GM18508 (cell line): ENCODE data around the gene PAIP2.
"Not testable (repeated sequence)": the region's sequence is repeated elsewhere in the genome, so short reads cannot be mapped to it uniquely, and the experiment has no call there.

ENCODE experiments used
- ATAC-seq: cut with Tn5 transposase; IDR thresholded peaks from one replicate; pipeline ENCODE4 v1.9.1; 2021; ENCODE audit warnings: moderate number of reproducible peaks; ENCODE audit not compliant: insufficient read depth, unreplicated experiment

PAIP2 gene

DNA sequence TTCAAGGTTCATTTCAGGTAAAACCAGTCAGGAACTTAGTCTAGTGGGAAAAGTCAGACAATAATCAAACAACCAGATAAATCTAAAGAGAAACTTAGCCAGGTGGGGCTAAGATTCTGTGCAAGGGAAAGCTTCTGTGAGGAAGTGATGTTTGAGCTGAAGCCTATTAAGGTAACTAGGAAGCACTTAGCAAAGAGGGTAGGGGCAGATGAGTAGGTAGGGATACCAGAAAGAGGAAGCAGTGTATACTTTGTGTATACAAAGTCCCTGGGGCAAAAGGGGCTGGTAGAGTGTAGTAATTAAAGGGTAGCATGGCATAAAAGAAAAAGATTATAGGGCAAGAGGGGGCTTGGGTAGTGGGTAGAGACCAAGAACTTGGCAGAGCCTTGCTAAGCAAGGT lies 65.9 kb downstream of the PAIP2 start:
- ATAC-seq = no peak

DNA sequence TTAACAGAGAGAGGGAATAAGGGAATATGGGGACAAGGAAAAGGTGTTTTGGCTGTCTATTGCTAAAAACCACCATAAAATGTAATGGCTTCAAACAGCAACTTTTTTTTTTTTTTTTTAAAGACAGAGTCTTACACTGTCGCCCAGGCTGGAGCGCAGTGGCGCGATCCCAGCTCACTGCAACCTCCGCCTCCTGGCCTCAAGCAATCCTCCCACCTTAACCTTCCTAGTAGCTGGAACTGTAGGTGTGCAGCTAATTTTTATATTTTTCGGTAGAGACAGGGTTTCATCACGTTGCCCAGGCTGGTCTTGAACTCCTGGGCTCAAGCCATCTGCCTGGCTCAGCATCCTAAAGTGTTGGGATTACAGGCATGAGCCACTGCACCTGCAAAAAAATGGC lies 66.5 kb downstream of the PAIP2 start:
- no peak for ATAC-seq

DNA sequence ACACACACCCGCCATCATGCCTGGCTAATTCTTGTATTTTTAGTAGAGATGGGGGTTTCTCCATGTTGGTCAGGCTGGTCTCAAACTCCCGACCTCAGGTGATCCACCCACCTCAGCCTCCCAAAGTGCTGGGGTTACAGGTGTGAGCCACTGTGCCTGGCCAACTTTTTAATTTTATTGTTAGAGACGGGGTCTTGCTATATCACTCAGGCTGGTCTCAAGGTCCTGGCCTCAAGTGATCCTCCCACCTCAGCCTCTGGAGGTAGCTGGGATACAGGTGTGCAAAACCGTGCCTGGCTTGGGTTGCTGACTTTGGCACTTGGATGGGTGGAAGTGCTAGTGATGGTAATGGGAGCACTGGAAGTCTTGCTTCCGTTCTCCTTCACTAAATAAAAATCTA lies 67.5 kb downstream of the PAIP2 start:
- ATAC-seq = not testable (repeated sequence)

DNA sequence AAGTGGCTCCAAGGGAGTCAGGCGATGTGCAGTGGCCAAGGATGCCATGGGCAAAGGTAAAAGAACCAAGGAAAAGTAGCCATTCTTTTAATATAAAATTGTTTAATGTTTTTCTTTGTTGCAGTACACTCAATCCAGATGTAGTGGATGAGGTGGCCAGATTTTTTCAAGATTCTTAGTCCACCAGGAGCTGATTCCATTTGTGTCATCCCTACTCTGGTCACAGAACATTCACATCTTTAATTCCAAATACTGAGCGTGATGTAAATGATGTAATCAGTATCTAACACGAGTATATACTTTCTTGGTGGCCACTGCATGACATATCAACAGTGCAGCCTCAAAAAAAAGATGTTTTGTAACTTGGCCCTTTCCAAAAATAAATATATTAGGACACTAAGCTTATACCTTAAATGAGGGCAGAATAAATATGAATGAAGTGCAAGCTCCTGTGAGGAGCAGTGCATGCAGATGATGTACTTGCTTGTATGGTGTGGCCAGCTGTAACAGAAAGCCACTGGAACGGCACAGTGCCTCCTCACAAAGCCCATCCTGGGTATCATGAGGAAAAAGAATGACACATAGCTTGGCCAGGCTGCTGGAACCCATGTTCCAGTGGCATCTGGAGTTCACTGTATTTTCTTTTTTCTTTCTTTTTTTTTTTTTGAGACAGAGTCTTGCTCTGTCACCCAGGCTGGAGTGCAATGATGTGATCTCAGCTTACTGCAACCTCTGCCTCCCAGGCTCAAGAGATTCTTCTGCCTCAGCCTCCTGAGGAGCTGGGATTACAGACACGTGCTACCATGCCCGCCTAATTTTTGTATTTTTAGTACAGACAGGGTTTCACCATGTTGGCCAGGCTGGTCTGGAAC lies 68.7 kb downstream of the PAIP2 start:
- ATAC-seq = no peak

DNA sequence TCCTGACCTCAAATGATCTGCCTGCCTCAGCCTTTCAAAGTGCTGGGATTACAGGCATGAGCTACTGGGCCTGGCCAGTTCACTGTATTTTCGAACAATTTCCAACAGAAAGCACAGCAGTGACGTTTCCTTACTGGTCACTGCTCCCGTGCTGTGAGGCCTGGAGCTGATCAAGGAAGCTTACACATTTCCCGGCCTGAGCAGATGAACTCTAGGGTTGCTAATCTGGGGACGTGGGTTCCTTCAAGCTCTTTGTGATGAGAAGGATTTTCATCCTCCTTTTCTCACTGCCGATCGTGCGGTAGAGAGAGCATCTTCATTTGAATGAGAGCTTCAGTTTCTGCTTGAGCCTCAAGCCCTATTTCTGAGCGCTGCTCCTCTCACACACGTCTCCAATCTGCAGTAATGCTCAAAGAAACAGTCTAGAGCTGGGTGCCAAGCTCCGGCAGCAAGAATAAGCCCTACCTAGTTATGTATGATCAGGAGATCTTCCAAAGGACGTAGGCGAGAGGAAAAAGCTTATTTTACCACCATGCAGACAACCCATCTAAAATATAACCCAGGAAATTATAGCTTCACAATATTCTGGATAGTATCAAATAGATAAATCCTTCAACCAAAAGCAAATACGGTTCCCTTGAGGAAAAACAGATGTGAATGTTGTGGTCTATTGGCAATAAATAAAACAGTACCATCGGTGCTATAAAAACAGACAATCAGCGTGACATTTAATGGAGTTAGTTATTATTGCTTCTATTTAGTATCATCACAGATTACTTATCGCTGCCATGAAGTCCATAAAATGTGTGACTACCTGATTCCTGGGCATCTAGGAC lies 69.6 kb downstream of the PAIP2 start:
- no peak for ATAC-seq

- ATAC-seq = no peak
These were observed 71.5 kb downstream of the PAIP2 start for GRCh38 chr5:139413153-139413552.

DNA sequence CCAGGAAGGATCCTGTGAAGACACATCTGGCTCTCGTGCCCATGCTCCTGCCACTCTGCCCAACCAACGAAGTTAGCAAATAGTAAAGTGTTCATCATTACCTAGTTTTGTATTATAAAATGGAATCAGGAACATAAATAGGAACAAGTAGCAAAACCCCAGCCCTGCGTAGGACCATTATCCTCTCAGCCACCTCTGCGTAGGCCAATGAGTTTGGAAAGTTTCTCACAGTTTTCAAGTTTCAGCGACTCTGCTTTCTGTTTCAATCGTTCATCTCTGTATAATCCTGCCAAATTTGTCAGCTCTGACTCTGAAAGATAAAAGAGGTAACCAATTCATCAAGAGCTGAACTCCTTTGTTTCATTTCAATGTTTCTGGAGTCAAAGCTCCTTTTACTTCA lies 72.3 kb downstream of the PAIP2 start:
- ATAC-seq = no peak

- no peak for ATAC-seq
These were observed 73.0 kb downstream of the PAIP2 start for GRCh38 chr5:139414581-139415130.

DNA sequence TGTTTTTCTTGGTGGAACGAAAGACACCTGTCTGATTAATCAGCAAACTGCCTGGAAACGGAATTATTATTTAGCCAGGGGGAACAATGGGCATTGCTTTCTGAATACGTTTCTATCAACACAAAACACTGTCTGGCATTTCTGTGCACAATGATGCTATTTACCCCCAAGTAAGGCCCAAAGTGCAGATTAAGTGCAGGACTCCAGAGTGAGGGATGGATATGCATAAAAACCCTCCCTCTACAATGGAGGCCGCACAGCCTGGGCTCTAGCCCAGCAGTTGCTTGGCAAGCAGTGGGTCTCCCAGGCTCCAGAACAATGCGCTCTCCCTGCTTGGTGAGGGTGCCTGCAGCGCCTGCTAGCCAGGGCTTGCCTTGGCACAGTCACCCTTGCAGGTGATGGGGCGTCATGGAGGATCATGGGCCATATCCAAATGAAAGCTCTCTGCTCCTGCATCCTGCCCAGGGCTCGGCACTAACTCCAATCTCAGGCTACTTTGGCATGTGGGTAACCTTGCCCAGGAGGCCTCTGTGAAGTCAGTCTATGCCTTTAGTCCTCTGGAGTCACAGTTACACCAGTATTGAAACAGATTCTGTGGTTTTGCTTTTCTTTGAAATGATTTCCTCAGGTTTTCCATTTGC lies 73.7 kb downstream of the PAIP2 start:
- ATAC-seq = no peak

GRCh38 chr5:139415869-139416268 lies 74.2 kb downstream of the PAIP2 start:
- ATAC-seq = no peak

DNA sequence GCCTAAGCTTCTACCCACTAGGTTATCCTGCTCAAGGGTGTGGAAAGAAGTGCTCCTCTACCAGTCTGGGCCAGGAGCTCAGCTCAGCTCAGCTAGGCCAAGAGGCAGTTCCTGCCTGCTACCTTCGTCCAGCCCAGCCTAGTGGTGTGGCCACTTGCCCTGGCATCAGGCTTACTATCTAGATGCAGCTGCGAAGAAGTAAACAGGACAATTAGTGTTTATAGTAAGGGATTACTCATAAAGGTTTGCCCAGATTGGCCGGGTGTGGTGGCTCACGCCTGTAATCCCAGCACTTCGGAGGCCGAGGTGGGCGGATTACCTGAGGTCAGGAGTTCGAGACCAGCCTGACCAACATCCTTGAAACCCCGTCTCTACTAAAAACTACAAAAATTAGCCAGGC lies 75.0 kb downstream of the PAIP2 start:
- no peak for ATAC-seq

GRCh38 chr5:139417214-139417613 lies 75.6 kb downstream of the PAIP2 start:
- no peak for ATAC-seq

GRCh38 chr5:139418793-139419192 lies 77.1 kb downstream of the PAIP2 start:
- ATAC-seq = no peak
